Adrenal gland (tissue), 12 donors: ENCODE measurements around the gene CALCB. TPM values are rescaled to one million over a fixed set of nuclear protein-coding genes. Genes with fewer than 3 reads are reported as not detected.

Experiments used
- DNase-seq, 7 donors: peaks; one replicate each; pipeline ENCODE4 v3.0.0-alpha.2; 2019 to 2020
- H3K27ac ChIP-seq, 5 donors: fragments of 200-600 bp; sonication (generic) in 4 of 5; 1 replicate in 3 of 5; 2 replicates in 2 of 5; pipeline versions ENCODE4 v1.5.1 to v1.8.0; 2016 to 2020; ENCODE audit warnings: mild to moderate bottlenecking in 1 of 5
- H3K27me3 ChIP-seq: fragments of 200-600 bp; 2 replicates; pipeline ENCODE4 v1.8.0; 2021
- H3K36me3 ChIP-seq, 2 donors: fragments of 200-600 bp; replicated peaks in 1 of 2; 1 replicate in 1 of 2; 2 replicates in 1 of 2; pipeline versions ENCODE4 v1.5.1 to v1.8.0; 2018 to 2022
- H3K4me1 ChIP-seq, 2 donors: fragments of 200-600 bp; replicated peaks in 1 of 2; 1 replicate in 1 of 2; 2 replicates in 1 of 2; pipeline versions ENCODE4 v1.5.1 to v1.8.0; 2018 to 2021
- H3K4me3 ChIP-seq, 4 donors: fragments of 200-600 bp; sonication (generic) in 3 of 4; one replicate each; pipeline ENCODE4 v1.5.1; 2016 to 2018
- H3K9me3 ChIP-seq, 3 donors: fragments of 200-600 bp; sonication (generic) in 1 of 3; replicated peaks in 1 of 3; 1 replicate in 2 of 3; 2 replicates in 1 of 3; pipeline versions ENCODE4 v1.5.1 to v1.8.0; 2016 to 2021
- POLR2A ChIP-seq, 2 donors: fragments of 450-650 bp; IDR thresholded peaks; one replicate each; pipeline ENCODE4 v1.6.1; 2017; ENCODE audit warnings: antibody characterized with exemption in 2 of 2, mild to moderate bottlenecking in 2 of 2, moderate library complexity in 1 of 2
- WGBS, 4 donors: extraction: QIAGEN DNeasy Blood & Tissue Kit in 2 of 4; methylation state at CpG; one replicate each; pipeline versions ENCODE4 v1.1.5 to v1.1.7; 2013 to 2017; 5-methylcytosine and 5-hydroxymethylcytosine counted together
- intact Hi-C, 2 donors: fragments of 100-400 bp; cut with DNase I; formaldehyde crosslinking; loops; one replicate each; pipeline versions ENCODE4 v1.14.1 to v1.15.0; 2022 to 2023
- polyA plus RNA-seq, 3 donors: library from polyadenylated mRNA; stranded (reverse); fragments of 200-250 nt in 2 of 3; fragments of 350-450 nt in 1 of 3; fragmentation: Illumina TruSeq in 1 of 3; extraction: RNeasy Lipid Tissue Mini Kit (QIAGEN cat#74804) in 1 of 3; gene quantifications; one replicate each; pipeline ENCODE4 v1.2.3, GENCODE V29; 2013 to 2014
- total RNA-seq, 9 donors: library from RNA; depleted of rRNA in 4 of 9; stranded (reverse); fragments of >200 nt in 4 of 9; fragments of 120-200 nt in 1 of 9; fragmentation: NEBNext Ultra II Directional in 1 of 9; extraction: Animal tissue kit (Norgen Biotek cat#: 25700) in 1 of 9; gene quantifications; one replicate each; pipeline versions ENCODE4 v1.1.0 to v1.2.4, GENCODE V29; 2013 to 2023
- TF ChIP-seq, protein P1 (sequence below), 6 experiments: fragments of 450-650 bp in 4 of 6; fragments of 200-600 bp in 2 of 6; sonication (generic) in 1 of 6; IDR thresholded peaks; 1 replicate in 5 of 6; 2 replicates in 1 of 6; pipeline versions ENCODE4 v1.5.1 to v1.8.0; 2016 to 2021; ENCODE audit warnings: antibody characterized with exemption in 6 of 6, mild to moderate bottlenecking in 2 of 6, moderate library complexity in 1 of 6
- donor health status: healthy with polysubstance abuse.
- donor health status: Bipolar disorder and iron deficiency.
- donor health status: DM: yes; HTN: yes; CAD: no.
- donor health status: DM: no; HTN: no; CAD: no.
- donor health status: DM: no; HTN: no; CAD: no.
- donor health status: DM: yes; HTN: yes; CAD: no.

Gene CALCB
- total and polyA plus RNA-seq, 12 donors: 0.07 to 0.28 (median 0.10) TPM; not detected in 8

- H3K27me3 ChIP-seq: peaks cover 31% of the 10 kb centered on the region
- no peak for TF ChIP-seq POLR2A (IDR thresholded peaks at IDR 0.05)
- TF ChIP-seq, protein P1, sequence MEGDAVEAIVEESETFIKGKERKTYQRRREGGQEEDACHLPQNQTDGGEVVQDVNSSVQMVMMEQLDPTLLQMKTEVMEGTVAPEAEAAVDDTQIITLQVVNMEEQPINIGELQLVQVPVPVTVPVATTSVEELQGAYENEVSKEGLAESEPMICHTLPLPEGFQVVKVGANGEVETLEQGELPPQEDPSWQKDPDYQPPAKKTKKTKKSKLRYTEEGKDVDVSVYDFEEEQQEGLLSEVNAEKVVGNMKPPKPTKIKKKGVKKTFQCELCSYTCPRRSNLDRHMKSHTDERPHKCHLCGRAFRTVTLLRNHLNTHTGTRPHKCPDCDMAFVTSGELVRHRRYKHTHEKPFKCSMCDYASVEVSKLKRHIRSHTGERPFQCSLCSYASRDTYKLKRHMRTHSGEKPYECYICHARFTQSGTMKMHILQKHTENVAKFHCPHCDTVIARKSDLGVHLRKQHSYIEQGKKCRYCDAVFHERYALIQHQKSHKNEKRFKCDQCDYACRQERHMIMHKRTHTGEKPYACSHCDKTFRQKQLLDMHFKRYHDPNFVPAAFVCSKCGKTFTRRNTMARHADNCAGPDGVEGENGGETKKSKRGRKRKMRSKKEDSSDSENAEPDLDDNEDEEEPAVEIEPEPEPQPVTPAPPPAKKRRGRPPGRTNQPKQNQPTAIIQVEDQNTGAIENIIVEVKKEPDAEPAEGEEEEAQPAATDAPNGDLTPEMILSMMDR (IDR thresholded peaks at IDR 0.05): no peak
- H3K4me3 ChIP-seq: no peak overlapping the region
- 29 to 35% (median 31%) methylated on average over 3 to 4 of the region's 4 CpGs for WGBS, 4 donors
- H3K36me3 ChIP-seq: no peaks in the 10 kb centered on the region
- peaks cover 0 to 14% of the 10 kb centered on the region in 2 donors for H3K4me1 ChIP-seq
- no peak overlapping the region for H3K27ac ChIP-seq
- H3K9me3 ChIP-seq: no peaks in the 10 kb centered on the region
- intact Hi-C loops: loop anchor here in 1 of 2 donors (10.0 kb wide), 2 partner anchors 160 to 280 kb away; no protein-coding TSS in a partner anchor
- no peak for DNase-seq
Observed at GRCh38 chr11:15075162-15075526, 1.8 kb downstream of the CALCB start.

DNA sequence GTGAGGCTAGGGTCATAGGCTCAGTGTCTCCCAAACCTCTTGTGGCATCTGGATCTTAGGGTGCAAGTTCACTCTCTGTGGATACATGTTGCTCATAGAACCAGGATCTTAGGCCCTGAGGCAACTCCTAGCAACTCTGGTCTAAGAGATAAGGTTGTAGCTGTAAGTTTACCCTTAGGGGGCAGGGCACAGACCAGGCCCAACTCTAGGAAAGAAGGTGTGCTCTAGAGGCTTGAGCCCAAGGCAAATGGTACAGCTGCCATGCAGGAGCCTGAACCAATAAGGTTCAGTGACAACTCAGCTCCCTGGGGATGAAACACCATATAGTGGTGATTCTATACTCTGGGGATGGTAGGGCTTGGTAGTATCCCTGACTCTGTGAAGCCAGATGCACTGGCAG, 17.8 kb downstream of the CALCB start:
- H3K27ac ChIP-seq: no peak overlapping the region
- no peaks in the 10 kb centered on the region for H3K9me3 ChIP-seq
- no peaks in the 10 kb centered on the region for H3K4me1 ChIP-seq
- intact Hi-C loops: no loop called here
- DNase-seq: no peak
- no peak overlapping the region for H3K4me3 ChIP-seq
- no peak for TF ChIP-seq POLR2A (IDR thresholded peaks at IDR 0.05)
- TF ChIP-seq, protein P1 (IDR thresholded peaks at IDR 0.05): no peak
- H3K36me3 ChIP-seq: no peaks in the 10 kb centered on the region
- no peaks in the 10 kb centered on the region for H3K27me3 ChIP-seq

GRCh38 chr11:15091625-15092024, 18.2 kb downstream of the CALCB start:
- no peak for TF ChIP-seq POLR2A (IDR thresholded peaks at IDR 0.05)
- TF ChIP-seq, protein P1 (IDR thresholded peaks at IDR 0.05): no peak
- intact Hi-C loops: no loop called here
- Histone ChIP-seq H3K27me3 (no peaks in the 10 kb centered on the region), H3K36me3 (no peaks in the 10 kb centered on the region), H3K9me3 (no peaks in the 10 kb centered on the region), H3K4me3 (no peak overlapping the region), H3K4me1 (no peaks in the 10 kb centered on the region), H3K27ac (no peak overlapping the region)
- DNase-seq: no peak
- WGBS, 4 donors: 75 to 80% (median 78%) methylated on average over 1 of the region's 1 CpG; no CpG with 5 or more reads in 1 of the 4 donors

DNA sequence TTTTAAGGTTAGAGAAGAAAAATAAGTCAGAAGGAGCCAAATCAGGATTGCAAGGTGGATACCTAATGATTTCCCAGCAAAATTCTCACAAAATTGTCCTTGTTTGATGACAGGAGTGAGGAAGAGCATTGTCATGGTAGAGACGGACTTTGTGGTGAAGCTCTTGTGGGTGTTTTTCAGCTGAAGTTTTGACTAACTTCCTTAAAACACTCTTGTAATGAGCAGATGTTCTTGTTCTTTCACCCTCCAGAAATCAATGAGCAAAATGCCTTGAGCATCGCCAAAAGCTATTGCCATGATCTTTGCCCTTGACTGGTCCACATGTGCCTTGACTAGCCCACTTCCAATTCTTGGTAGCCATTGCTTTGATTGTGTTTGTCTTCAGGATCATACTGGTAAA, 20.0 kb downstream of the CALCB start:
- Histone ChIP-seq H3K9me3 (no peaks in the 10 kb centered on the region), H3K4me1 (no peaks in the 10 kb centered on the region), H3K4me3 (no peak overlapping the region), H3K36me3 (no peaks in the 10 kb centered on the region), H3K27me3 (no peaks in the 10 kb centered on the region), H3K27ac (no peak overlapping the region)
- DNase-seq: no peak
- intact Hi-C loops: no loop called here
- 65 to 75% (median 69%) methylated on average over 2 of the region's 2 CpGs for WGBS, 4 donors
- no peak for TF ChIP-seq POLR2A (IDR thresholded peaks at IDR 0.05)
- TF ChIP-seq, protein P1 (IDR thresholded peaks at IDR 0.05): no peak
